GM12878 (cell line): ENCODE data around the gene ARHGAP30. TPM values are rescaled to one million over a fixed set of nuclear protein-coding genes. Genes with fewer than 3 reads are reported as not detected.

Experiments used
- ATAC-seq: fragments of 200-7000 bp; cut with Tn5 transposase; 3 replicates; pipeline ENCODE4 v1.9.1; 2020; ENCODE audit warnings: mild to moderate bottlenecking, moderate library complexity
- BruUV-seq: library from RNA; stranded (reverse); fragments of 400-500 nt; replicated peaks from 2 replicates; lab custom pipeline; 2021; lab: Mats Ljungman, UMichigan
- CTCF ChIA-PET: fragments of 300-600 bp; sonication (Branson Sonifier 250); formaldehyde crosslinking; extraction: SDS; loops from one replicate; lab custom pipeline; 2021; ENCODE audit warnings: inconsistent platforms; lab: Yijun Ruan, JAX
- POLR2A ChIA-PET: fragments of 350-600 bp; formaldehyde crosslinking; extraction: SDS; loops from one replicate; lab custom pipeline; 2021; ENCODE audit warnings: inconsistent platforms; lab: Charles Lee
- RAD21 ChIA-PET: fragments of 300-600 bp; sonication (Branson Sonifier 250); formaldehyde crosslinking; loops from one replicate; lab custom pipeline; 2023; ENCODE audit warnings: antibody characterized with exemption; ENCODE audit not compliant: unreplicated experiment; lab: Charles Lee
- SMC1A ChIA-PET: fragments of 300-600 bp; sonication (Branson Sonifier 250); formaldehyde crosslinking; loops from one replicate; lab custom pipeline; 2023; ENCODE audit not compliant: unreplicated experiment, uncharacterized antibody; lab: Charles Lee
- DNase-seq: peaks from one replicate; pipeline ENCODE4 v3.0.0-alpha.2; 2011; ENCODE audit warnings: low read depth, low spot score
- FAIRE-seq: peaks from 3 replicates; lab custom pipeline; 2011; peaks lifted over from hg19 to GRCh38; lab: Jason Lieb, UNC
- H2AFZ ChIP-seq: 2 replicates; pipeline ENCODE4 v1.6.0; 2011; ENCODE audit warnings: low read depth, low read length, control low read depth; ENCODE audit not compliant: control insufficient read depth
- H3K27ac ChIP-seq: 2 replicates; pipeline ENCODE4 v1.5.1; 2011; ENCODE audit warnings: control low read depth; ENCODE audit not compliant: control insufficient read depth, insufficient read depth
- H3K27me3 ChIP-seq, 2 experiments: replicated peaks in 1 of 2; 2 replicates each; pipeline versions ENCODE4 v1.6.0 to v1.6.1; 2011; ENCODE audit warnings: low read length in 1 of 2; ENCODE audit not compliant: control insufficient read depth in 2 of 2, insufficient read depth in 2 of 2
- H3K36me3 ChIP-seq, 2 experiments: 2 replicates each; pipeline ENCODE4 v1.5.1; 2011; ENCODE audit warnings: low read length in 1 of 2; ENCODE audit not compliant: control insufficient read depth in 2 of 2, insufficient read depth in 2 of 2
- H3K4me1 ChIP-seq: 2 replicates; pipeline ENCODE4 v1.6.1; 2011; ENCODE audit warnings: mild to moderate bottlenecking, low read length, moderate library complexity, mixed read lengths; ENCODE audit not compliant: control insufficient read depth, insufficient read depth
- H3K4me2 ChIP-seq: 2 replicates; pipeline ENCODE4 v1.6.0; 2011; ENCODE audit warnings: control low read depth; ENCODE audit not compliant: control insufficient read depth, insufficient read depth
- H3K4me3 ChIP-seq: fragments of 200-600 bp; sonication (generic); 2 replicates; pipeline ENCODE4 v1.5.1; 2016
- H3K79me2 ChIP-seq: 2 replicates; pipeline ENCODE4 v1.6.0; 2011; ENCODE audit warnings: low read length; ENCODE audit not compliant: control insufficient read depth, insufficient read depth
- H3K9ac ChIP-seq: 2 replicates; pipeline ENCODE4 v1.8.0; 2011; ENCODE audit warnings: low read length, control low read depth, mixed read lengths; ENCODE audit not compliant: control insufficient read depth, insufficient read depth
- H3K9me3 ChIP-seq: replicated peaks from 3 replicates; pipeline ENCODE4 v1.5.1; 2011; ENCODE audit warnings: mild to moderate bottlenecking, low read length; ENCODE audit not compliant: control insufficient read depth, insufficient read depth
- H4K20me1 ChIP-seq: 2 replicates; pipeline ENCODE4 v1.6.0; 2011; ENCODE audit not compliant: control insufficient read depth, insufficient read depth
- CHD2 ChIP-seq: IDR thresholded peaks from 2 replicates; pipeline ENCODE4 v1.6.1; 2011; ENCODE audit warnings: low read depth, low read length, improper control_type of control experiment, borderline replicate concordance
- IRF4 ChIP-seq: IDR thresholded peaks from 2 replicates; pipeline ENCODE4 v1.6.1; 2011; ENCODE audit warnings: low read depth, low read length
- MTA3 ChIP-seq: IDR thresholded peaks from 2 replicates; pipeline ENCODE4 v1.6.1; 2012; ENCODE audit warnings: low read length, inconsistent platforms, borderline replicate concordance
- MYC ChIP-seq: IDR thresholded peaks from 2 replicates; pipeline ENCODE4 v1.6.1; 2011; ENCODE audit warnings: mild to moderate bottlenecking, low read length, moderate library complexity, inconsistent platforms; ENCODE audit not compliant: insufficient read depth, insufficient replicate concordance, insufficient read length, severe bottlenecking
- SMAD1 ChIP-seq: fragments of 450-650 bp; IDR thresholded peaks from 2 replicates; pipeline ENCODE4 v1.6.1; 2018; ENCODE audit warnings: mild to moderate bottlenecking, low read depth; ENCODE audit not compliant: partially characterized antibody
- SMARCA5 ChIP-seq: fragments of 450-650 bp; IDR thresholded peaks from 2 replicates; pipeline ENCODE4 v1.6.1; 2017; ENCODE audit warnings: mild to moderate bottlenecking
- TBL1XR1 ChIP-seq: IDR thresholded peaks from 2 replicates; pipeline ENCODE4 v1.6.1; 2012; ENCODE audit warnings: low read depth, low read length, improper control_type of control experiment
- WGBS: methylation state at CpG from one replicate; pipeline ENCODE4 v1.1.6; 2016; ENCODE audit warnings: low lambda C conversion rate; ENCODE audit not compliant: insufficient replicate concordance, insufficient coverage; ENCODE audit errors: missing lambda C conversion rate; 5-methylcytosine and 5-hydroxymethylcytosine counted together
- in situ Hi-C: fragments of 300-500 bp; cut with MboI; formaldehyde crosslinking; loops from 9 replicates; pipeline ENCODE4 v1.14.3; 2018; ENCODE audit warnings: mixed read lengths
- intact Hi-C: fragments of 100-400 bp; cut with micrococcal nuclease; formaldehyde crosslinking; loops from one replicate; pipeline ENCODE4 v1.14.2; 2022; ENCODE audit not compliant: unreplicated experiment
- polyA plus RNA-seq, 11 experiments: library from polyadenylated mRNA; depleted of rRNA in 4 of 11; unstranded in 6 of 11; stranded (reverse) in 5 of 11; fragments of >200 nt; fragmentation: Nextera tagmentation in 4 of 11; fragmentation: Illumina TruSeq in 1 of 11; extraction: Ambion mirVana in 4 of 11; extraction: Trizol in 1 of 11; gene quantifications; 1 replicate in 1 of 11; 2 replicates in 10 of 11; pipeline versions ENCODE4 v1.2.1 to v1.2.3, GENCODE V29; 2011 to 2016; ENCODE audit warnings: inconsistent platforms in 2 of 11, missing spikeins in 2 of 11, low read depth in 1 of 11
- total RNA-seq, 4 experiments: library from RNA; depleted of rRNA in 3 of 4; stranded (reverse); fragments of >200 nt in 3 of 4; fragmentation: Illumina TruSeq in 1 of 4; extraction: Trizol in 1 of 4; gene quantifications; 2 replicates each; pipeline versions ENCODE4 v1.2.1 to v1.2.3, GENCODE V29; 2013 to 2021
- TF ChIP-seq, protein P1 (sequence below): fragments of 150-350 bp; IDR thresholded peaks from 2 replicates; pipeline ENCODE4 v1.6.1; 2016; ENCODE audit warnings: low read depth, low read length

The ARHGAP30 gene
- total and polyA plus RNA-seq, 10 of the 15 experiments (the other 5 are each of a cell fraction or from before 2014, with no cell fraction given), result 12.9 to 143 (median 76.3) TPM

DNA sequence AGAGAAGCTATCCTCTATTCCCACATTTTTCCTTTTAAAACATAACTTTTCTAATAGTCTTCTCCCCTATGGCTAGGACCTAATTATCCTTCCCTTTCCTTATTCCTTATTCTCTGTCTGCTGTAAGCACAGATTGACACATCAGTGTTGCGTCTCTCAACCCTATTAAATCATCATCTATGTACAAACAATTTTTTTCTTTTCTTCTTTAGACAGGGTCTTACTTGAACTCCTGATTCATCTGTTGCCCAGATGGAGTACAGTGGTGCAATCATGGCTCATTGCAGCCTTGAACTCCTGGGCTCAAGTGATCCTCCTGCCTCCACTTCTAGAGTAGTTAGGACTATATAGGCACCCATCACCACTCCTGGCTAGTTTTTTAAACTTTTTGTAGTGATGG, 36.7 kb upstream of the ARHGAP30 start (continued):
- TF ChIP-seq, protein P1, sequence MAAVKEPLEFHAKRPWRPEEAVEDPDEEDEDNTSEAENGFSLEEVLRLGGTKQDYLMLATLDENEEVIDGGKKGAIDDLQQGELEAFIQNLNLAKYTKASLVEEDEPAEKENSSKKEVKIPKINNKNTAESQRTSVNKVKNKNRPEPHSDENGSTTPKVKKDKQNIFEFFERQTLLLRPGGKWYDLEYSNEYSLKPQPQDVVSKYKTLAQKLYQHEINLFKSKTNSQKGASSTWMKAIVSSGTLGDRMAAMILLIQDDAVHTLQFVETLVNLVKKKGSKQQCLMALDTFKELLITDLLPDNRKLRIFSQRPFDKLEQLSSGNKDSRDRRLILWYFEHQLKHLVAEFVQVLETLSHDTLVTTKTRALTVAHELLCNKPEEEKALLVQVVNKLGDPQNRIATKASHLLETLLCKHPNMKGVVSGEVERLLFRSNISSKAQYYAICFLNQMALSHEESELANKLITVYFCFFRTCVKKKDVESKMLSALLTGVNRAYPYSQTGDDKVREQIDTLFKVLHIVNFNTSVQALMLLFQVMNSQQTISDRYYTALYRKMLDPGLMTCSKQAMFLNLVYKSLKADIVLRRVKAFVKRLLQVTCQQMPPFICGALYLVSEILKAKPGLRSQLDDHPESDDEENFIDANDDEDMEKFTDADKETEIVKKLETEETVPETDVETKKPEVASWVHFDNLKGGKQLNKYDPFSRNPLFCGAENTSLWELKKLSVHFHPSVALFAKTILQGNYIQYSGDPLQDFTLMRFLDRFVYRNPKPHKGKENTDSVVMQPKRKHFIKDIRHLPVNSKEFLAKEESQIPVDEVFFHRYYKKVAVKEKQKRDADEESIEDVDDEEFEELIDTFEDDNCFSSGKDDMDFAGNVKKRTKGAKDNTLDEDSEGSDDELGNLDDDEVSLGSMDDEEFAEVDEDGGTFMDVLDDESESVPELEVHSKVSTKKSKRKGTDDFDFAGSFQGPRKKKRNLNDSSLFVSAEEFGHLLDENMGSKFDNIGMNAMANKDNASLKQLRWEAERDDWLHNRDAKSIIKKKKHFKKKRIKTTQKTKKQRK, result no peak
- TF ChIP-seq MYC (no peak), SMARCA5 (no peak), TBL1XR1 (no peak), MTA3 (no peak)

DNA sequence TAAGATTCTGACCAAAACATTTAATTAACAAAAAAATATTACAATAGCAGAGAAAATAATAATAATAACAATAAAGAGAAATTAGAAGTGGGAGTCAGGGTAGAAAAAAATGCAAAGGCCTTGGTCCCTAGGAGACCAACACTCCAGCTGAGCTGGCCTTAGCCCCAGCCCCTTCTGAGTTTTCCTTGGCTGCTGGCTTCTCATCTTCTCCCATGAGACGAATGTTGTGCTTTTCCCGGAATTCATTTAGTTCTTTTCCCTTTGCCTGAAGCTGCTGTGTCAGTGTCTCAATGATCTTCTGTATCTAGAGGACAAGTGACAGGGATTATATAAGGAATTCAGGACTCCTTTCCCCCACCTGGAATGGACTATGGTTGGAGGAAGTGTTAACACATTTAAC, 30.9 kb upstream of the ARHGAP30 start:
- FAIRE-seq (no peak), DNase-seq (no peak), ATAC-seq (no peak)
- H3K9ac ChIP-seq, result no peak overlapping the region
- no TSS peak for BruUV-seq
- peaks cover 27% of the 10 kb centered on the region for H3K4me1 ChIP-seq
- 97% methylated on average over 2 of the region's 2 CpGs for WGBS
- no peak overlapping the region for H3K27ac ChIP-seq
- intact Hi-C loops (no loop called here), in situ Hi-C loops (no loop called here)
- H3K27me3 ChIP-seq, result no peaks in the 10 kb centered on the region
- ChIA-PET CTCF (interaction anchor here (0.8 to 7.6 kb wide), 7 partner anchors 11 to 149 kb away, joined by 3 to 147 read pairs (median 3); no protein-coding TSS in a partner anchor), SMC1A (interaction anchor here (0.7 to 4.8 kb wide), 6 partner anchors 12 to 147 kb away, joined by 3 to 70 read pairs (median 4); partner anchors contain the start of genes F11R, NIT1 and PFDN2), RAD21 (interaction anchor here (2.0 kb wide), 1 partner anchor 39 kb away, joined by 5 read pairs; no protein-coding TSS in a partner anchor), POLR2A (interaction anchor here (0.6 to 1.2 kb wide), 4 partner anchors 12 to 105 kb away, joined by 3 to 4 read pairs (median 4); no protein-coding TSS in a partner anchor)
- H3K4me2 ChIP-seq, result no peak overlapping the region
- no peaks in the 10 kb centered on the region for H3K9me3 ChIP-seq
- H4K20me1 ChIP-seq, result no peaks in the 10 kb centered on the region
- H3K36me3 ChIP-seq, result peaks cover 4 to 11% of the 10 kb centered on the region in 2 experiments
- H3K4me3 ChIP-seq, result no peak overlapping the region
- TF ChIP-seq SMAD1 (no peak), IRF4 (no peak), CHD2 (no peak)
- peaks cover 3% of the 10 kb centered on the region for H3K79me2 ChIP-seq
- H2AFZ ChIP-seq, result no peak overlapping the region
